GF-D8 (cell line): ENCODE measurements around the gene TINAGL1.
"Not testable (repeated sequence)": the region's sequence is repeated elsewhere in the genome, so short reads cannot be mapped to it uniquely, and the experiment has no call there.

Experiments
- DNase-seq: peaks from one replicate; lab custom pipeline; 2025; lab: John Stamatoyannopoulos, UW

TINAGL1 gene

DNA sequence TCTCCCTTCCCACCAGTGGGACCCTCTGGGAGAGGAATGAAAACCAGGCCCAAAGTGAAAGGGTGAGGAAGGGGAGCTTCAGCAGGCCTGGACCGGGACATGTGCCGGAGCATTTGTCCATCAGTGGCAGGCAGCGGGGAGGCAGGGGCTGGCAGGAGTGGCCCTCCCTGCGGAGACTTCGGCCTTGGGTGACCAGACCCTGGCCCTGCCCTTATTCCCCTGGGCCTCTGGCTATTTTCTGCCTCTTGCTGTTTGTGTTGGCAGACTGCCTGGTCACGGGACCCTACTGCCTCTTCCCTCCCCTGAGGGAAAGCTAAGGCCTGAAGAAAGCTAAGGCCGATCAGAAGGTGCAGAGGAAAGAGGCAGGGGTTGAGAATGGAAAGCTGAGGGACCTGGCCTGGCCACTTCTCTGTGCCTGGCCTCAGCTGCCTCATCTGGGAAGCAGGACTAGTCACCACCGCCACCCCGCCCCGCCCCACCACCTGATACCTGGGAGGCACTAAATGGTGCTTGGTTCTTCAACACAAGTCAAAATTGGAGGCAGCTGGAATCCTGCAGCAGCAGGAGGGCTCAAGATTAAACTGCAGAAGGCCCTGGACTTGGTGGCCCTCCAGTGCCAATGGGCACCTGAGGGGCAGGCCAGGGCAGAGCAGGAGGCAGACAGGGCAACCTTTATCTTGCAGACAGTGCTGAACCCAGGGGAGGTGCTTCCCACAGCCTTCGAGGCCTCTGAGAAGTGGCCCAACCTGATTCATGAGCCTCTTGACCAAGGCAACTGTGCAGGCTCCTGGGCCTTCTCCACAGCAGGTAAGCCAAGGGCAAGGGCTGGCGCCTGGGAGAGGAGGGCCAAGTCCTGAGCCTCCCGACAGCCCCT lies 7.9 kb downstream of the TINAGL1 start:
- DNase-seq, result no peak

DNA sequence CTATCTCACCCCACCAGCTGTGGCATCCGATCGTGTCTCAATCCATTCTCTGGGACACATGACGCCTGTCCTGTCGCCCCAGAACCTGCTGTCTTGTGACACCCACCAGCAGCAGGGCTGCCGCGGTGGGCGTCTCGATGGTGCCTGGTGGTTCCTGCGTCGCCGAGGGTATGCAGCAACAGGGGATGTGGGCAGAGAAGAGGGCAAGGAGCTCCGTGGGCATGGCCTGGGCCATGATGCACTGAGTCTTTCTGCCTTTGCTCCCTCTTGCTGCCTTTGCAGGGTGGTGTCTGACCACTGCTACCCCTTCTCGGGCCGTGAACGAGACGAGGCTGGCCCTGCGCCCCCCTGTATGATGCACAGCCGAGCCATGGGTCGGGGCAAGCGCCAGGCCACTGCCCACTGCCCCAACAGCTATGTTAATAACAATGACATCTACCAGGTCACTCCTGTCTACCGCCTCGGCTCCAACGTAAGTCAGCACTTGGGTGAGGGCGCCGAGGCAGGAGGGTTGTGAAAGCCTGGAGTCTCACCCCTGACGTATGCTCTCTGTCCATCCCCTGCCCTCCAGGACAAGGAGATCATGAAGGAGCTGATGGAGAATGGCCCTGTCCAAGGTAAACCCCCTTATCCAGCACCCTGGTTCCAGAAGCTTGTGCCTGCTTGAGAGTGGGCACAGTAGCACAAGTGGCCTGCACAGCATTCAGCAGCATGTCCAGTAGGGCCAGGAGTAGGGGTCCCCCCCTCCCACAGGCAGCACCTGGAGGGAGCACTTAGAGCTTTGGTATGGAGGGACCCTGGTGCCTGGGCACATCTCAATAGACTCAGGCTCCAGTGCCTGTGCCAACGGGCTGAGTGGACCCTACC lies 8.8 kb downstream of the TINAGL1 start:
- no peak for DNase-seq

GRCh38 chr1:31585736-31586365 lies 9.5 kb downstream of the TINAGL1 start:
- DNase-seq, result no peak

DNA sequence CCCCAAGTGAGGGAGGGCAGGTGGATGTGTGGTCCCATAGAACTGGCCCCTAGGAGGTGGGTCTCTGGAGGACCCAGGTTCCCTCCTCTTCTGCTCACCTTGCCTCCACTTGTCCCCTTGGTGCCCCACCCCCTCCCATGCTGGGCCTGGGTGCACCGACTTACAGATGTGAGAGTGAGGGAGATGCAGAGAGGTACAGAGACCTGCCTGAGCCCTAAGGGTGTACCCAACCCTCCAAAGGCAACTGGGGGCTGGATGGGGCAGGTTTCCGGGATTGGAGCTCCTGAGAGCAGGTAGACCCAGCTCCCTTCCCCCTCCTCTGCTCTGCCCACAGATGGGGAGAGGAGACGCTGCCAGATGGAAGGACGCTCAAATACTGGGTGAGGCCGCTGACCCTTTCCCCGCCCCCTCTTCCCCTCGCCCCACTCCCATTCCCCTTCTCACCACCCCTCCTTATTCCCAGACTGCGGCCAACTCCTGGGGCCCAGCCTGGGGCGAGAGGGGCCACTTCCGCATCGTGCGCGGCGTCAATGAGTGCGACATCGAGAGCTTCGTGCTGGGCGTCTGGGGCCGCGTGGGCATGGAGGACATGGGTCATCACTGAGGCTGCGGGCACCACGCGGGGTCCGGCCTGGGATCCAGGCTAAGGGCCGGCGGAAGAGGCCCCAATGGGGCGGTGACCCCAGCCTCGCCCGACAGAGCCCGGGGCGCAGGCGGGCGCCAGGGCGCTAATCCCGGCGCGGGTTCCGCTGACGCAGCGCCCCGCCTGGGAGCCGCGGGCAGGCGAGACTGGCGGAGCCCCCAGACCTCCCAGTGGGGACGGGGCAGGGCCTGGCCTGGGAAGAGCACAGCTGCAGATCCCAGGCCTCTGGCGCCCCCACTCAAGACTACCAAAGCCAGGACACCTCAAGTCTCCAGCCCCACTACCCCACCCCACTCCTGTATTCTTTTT lies 10.3 kb downstream of the TINAGL1 start:
- DNase-seq, result no peak

- DNase-seq, result not testable (repeated sequence)
These were observed 11.0 kb downstream of the TINAGL1 start for GRCh38 chr1:31587328-31587699.

DNA sequence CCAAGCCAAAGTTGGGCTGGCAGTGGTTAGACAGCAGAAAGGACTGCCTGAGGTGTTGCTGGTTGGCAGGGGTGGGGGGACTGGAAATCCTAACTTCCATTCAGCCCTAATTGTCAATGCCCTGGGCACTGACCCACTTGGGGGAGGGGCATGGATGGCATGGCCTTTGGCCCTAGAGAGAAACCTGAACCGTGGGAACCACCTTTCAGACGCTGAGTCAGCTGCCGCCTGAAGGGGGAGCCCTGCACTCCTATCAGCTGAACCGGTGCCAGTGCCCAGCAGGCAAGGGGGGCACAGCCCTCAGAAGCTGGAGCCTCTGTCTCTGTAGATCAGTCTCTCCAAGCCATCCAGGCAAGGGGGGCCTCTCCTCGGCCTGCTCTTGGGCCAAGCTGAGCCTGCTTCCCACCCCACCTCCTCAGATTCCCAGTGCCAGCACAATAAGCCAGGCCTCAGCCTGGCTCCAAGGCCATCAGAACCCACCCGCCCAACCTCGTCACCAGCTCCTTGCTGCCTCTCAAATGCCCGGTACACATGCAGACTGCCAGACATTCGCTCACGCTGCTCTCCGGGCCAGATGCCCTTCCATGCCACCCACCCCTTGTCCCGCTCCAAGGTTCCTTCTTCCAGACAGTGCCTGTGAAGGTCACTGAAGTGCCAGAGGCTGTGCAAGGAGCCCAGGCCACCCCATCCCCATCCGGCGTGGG lies 11.6 kb downstream of the TINAGL1 start:
- DNase-seq, result no peak

DNA sequence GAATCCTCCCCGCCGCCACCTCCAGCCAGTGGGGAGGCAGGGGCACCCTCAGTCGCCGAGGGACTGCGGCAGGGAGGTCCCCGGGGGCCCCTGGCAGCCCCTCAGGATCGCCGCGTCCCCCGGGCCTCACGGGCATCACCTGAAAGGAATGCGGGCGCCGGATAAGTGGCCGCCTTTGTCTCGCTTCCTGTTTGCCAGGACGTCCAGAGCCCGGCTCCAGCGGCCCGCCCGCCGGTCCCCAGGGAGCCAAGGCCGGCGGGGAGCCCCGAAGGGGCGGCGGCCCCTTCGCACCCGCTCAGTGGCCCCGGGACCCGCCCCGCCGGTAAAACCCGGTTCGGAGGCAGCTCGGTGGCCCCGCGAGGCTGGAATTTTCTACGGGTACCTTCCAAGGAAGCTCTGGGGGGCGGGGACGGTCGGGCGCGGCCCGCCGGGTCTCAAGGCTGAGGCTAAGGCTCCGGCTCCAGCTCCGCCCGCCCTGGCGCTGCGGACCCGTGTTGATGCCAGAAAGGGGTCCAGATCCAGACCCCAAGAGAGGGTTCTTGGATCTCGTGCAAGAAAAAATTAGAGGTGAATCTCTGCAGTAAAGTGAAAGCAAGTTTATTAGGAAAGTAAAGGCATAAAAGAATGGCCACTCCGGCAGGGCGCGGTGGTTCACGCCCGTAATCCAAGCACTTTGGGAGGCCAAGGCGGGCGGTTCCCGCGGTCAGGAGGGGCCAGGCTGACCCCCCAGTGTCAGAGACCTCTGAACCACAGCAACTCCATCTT lies 12.6 kb downstream of the TINAGL1 start:
- DNase-seq, result no peak

DNA sequence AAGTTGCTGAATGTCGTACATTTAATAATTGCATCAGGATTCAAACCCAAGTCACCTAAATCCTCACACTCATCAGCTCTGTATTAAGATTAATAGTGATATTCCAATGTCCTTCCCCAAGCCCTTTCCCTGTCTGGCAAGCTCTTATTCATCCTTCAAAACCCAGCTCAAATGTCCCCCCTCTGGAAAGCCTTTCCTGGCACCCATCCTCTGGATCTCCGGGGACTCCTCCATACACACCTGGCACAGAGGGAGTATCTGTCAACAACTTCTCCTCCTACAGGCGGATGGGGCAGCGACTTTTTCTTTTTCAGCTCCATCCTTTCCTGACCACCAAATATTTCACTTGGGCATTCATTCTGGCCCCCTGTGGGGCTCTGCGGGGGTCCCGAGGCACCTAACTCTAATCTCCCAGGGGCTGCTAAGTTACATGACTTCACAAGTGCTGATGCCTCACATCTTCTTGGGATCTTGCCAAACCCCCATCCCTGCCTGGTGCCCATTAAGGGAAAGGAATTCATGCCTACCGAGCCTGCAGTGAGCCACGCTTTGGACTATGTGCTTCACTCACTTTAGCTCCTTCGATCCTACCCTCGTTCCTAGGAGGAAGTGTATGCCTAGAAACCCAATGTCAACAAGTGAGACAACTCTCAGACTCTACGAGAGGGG lies 15.2 kb downstream of the TINAGL1 start:
- no peak for DNase-seq

DNA sequence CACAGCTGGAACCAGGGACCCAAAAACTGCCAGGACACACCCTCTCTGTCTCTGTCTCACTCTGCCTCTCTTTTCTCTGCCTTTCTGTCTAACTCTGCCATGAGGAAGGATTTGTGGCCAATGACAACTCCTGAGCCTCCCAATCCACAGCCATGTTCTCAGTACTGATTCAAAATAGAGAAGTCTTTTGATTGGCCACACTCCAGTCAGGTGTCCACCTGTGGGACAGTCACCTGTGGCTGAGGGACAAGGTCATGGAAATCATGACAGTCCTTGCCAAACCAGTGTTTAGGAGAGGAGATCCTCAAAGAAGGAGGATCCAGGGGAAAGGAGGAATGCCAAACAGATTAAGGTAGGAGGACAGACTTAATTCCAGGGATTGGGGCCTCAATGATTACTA lies 15.8 kb downstream of the TINAGL1 start:
- DNase-seq, result no peak

- DNase-seq, result no peak
These were observed 16.9 kb downstream of the TINAGL1 start for GRCh38 chr1:31593136-31593665.

DNA sequence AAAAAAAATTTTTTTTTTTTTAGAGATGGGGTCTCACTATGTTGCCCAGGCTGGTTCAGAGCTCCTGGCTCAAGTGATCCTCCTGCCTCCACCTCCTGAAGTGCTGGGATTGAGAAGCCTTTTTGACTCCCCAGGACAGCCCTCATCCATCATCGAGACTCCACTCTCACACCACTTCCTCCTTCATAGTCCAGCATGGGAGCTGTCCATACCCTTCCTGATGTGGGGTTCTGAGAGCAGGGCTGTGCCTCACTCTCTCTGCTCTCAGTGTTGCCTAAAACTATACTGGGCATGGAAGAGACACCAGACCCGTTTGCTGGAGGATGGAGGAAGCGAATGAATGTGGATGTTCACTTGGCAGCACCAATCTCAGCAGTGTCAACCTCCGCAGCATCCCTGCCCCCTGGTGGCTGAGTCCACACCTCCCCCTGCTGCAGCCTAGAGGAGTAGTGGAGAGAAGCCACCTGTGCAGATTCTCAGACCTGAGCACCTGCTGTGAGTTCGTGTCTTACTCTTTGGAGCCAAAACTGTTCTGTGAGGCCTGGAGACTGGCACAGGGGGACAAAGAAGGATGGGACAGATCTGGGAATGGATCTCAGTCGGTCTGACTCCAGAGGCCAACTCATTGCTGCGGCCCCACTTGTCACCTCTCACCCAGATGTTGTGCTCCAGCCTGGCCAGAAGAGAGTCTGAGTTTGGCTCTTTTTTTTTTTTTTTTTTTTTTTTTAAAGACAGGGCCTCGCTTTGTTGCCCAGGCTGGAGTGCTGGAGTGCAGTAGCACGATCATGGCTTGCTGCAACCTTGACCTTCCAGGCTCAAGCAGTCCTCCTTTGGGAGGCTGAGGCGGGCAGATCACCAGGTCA lies 17.7 kb downstream of the TINAGL1 start:
- no peak for DNase-seq

- DNase-seq, result no peak
These were observed 19.8 kb downstream of the TINAGL1 start for GRCh38 chr1:31595836-31596736.

DNA sequence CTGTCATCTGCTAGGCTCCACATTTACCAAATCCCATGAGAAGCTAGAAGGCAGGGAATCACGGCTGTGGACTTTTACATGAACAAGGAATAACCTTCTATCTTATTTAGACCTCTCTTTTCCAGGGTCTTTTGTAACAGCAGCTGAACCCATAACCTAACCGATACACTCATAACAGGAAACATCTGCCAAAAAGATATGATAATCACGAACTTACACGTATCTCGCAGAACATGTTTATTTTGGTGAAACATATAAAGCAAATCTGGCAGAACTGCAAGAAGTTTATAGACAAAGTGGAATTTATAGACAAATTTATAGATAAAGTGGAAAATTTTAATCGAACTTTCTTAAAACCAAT lies 20.4 kb downstream of the TINAGL1 start:
- no peak for DNase-seq

DNA sequence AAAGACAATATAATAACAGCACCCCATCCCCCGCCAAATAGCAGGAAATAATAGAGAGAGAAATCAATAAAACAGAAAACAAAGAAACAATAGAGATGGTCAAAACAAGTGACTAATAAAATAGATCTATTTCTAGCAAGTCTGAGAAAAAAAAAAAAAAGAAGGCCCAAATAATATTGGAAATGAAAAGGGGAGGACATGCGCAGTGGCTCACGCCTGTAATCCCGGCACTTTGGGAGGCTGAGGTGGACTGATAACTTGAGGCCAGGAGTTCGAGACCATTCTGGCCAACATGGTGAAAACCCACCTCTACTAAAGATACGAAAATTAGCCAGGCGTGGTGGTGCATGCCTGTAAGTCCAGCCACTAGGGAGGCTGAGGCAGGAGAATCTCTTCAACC lies 22.7 kb downstream of the TINAGL1 start:
- no peak for DNase-seq

- no peak for DNase-seq
These were observed 24.3 kb downstream of the TINAGL1 start for GRCh38 chr1:31600641-31601040.

DNA sequence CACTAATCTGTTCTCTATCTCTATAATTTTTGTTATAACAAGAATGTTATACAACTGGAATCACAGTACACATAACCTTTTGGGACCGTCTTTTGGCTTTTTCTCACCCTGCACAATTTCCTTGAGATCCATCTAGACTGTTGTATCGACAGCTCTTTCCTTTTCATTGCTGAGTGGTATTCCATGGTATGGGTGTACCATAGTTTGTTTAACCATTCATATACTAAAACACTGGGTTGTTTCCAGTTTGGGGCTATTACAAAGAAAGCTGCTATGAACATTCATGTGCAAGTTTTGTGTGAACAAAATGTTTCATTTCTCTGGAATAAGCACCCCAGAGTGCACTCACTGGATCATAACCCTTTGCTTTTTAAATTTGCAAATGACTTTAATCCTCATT lies 25.8 kb downstream of the TINAGL1 start:
- DNase-seq, result no peak

DNA sequence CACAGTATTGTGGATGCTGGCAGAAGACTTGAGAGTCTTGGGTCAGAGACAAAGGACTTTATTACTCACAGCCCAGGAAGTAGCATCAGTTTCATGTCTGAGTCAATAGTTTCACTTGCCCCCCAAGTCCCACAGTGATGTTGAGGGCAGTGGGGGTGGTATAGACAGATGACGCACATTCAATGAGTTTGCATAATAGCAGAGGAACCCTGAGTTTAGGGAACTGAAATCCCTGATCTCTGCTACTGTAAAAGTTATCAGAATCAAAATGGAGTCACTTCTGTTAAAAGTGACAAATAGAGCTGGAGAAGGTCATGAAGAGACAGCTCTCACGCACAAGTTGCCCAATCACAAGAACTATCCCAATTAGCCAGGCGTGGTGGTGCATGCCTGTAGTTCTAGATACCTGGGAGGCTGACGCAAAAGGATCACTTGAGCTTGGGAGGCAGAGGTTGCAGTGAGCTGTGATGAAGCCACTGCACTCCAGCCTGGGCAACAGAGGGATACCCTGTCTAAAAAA lies 29.7 kb downstream of the TINAGL1 start:
- DNase-seq, result no peak
